ENCODE results near the gene KDM2B.
"Not testable (repeated sequence)": the region's sequence is repeated elsewhere in the genome, so short reads cannot be mapped to it uniquely, and the experiment has no call there.

The KDM2B gene

DNA sequence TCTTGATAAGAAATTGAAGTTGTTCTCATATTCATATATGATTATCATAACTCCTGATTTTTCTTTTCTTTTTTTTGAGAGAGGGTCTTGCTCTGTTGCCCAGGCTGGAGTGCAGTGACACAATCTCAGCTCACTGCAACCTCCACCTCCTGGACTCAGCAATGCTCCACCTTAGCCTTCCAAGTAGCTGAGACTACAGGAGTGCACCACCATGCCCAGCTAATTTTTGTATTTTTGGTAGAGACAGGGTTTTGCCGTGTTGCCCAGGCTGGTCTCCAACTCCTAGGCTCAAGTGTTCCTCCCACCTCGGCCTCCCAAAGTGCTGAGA is 2.5 kb upstream of the KDM2B start:
- not testable (repeated sequence) for DNase-seq

DNA sequence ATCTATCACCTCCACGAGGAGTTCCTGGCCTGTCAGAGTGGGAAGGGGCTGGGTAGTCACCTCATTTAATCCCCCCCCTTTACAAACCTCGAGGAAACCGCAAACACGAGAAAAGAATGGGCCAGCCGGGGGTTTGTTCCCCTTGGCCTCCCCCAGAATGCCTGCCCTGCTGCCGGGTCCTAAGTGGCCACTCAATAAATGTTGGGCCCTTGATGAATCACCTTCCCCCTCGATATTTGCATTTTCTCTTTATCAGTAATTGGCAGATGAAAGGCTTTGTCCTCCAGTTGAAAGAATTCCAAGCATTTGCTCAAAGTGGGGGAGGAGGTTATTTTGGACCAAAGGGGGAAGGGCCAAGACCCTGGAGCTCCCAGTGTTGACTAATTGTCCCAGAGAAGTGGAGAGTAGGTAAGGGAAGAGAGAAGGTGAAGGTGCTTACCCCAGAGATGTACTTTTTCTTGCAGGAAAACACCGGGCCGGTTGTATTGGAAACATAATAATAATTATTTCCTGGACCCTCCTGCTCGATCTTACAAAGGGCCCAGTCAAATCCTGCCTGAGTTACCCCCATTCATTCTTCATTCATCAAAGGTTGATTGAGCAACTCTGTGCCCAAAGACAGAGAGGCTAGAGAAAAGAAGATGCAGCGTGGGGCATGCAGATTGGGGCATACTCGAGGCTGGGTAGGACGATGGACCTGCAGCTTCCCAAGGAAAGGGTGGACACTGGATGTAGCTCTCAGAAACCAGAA is 1.9 kb upstream of the KDM2B start:
- no peak for DNase-seq

DNA sequence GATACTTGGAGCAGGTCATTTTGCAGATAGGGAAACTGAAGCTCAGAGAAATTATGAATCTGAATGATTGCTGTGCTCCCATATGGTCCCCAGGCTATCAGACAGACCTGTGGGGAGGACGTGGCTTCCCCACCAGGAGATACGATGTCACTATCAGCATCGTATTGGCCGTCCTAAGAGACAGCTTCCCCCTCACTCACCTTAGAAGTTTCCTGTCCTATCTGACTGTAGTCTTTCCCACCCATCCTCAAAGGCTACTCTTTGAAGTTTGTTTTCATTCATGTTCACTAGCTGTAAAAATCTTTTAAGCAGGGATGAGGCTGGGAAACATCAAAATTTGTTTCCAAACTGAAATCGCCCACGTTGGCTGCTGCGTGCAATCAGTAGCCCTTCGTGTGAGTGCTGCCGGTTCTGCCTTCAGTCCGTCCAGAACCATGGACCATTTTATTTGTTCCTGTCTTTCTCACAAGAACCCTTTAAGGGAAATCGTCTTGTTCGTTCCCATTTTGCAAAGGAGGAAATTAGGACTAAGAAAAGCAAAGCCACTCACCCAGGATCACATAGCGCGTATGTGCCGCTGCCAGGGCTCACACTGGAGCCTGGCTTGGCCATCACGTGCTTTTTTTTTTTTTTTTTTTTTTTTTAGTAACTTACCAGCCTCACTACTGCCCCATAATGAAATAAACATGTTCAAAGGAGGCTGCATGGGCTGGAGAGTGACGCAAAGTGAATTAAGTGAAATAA is 1.0 kb upstream of the KDM2B start:
- DNase-seq: peak; percentile 52

DNA sequence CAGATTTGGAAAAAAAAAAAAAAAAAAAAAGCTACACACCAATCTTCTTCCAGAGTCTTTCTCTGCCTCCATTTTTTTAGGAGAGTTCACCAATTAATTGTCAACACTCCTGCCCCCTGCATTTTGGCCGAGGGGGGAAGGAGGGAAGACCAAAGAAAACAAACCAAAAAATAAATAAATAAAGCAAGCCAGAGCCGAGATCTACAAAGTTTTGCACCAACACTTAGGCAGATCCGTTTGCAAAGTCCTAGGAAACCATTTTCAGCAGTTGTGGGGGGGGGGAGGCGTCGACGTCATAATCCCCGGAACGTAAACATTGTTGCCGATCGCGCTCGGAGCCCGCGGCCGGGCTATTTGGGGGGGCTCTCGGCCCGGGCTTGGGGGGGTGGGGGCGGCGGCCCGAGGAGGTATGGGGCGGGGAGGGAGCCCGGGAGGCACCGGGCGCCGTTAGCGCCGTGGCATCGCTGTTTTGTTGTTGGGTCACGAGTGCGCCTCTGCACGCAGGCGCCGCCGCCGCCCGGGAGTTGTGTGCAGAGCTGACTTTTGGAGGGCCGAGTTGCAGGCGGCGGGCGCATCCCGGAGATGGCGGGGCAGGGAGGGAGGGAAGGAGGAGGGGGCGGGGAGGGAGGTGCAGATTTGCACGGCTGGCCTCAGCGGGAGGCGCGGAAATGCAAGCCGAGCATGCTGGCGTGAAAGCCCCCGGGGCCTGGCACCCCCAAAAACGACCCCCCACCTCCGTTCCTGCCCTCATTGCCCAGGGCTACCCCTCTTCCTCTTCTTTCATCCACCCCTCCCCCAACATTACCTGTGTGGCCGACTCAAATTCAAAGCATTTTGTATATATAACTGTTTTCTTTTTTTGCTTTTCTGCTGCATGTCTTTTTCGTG is 598 bp downstream of the KDM2B start:
- peak; percentile 86 for DNase-seq

DNA sequence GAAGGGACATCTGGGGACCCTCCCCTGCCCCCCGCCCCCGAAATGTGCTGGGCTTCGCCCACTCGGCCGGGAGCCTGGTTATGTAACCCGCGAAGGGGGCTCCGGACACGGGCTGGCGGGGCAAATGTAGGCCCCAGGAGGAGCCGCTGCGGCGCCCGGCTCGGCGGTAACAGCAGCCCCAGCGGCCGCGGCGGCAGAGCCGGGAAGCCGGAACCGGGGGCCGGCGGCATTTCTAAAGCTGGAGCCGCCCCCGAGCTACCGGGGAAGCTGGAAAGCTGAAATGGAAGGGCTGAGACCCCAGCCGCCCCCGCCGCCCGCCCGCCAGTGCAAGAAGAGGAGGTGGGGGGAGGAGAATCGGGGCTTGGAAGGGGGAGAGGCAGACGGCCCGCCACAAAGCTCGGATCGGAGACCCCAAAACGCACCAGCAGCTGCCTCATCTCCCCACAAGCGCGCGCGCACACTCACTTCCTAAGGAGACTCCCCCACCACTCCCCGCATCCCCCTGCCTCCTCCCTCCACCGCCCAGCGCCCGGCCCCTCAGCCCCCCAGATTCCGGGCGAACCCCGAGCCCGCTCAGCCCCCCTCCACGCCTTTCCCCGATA is 1.5 kb downstream of the KDM2B start:
- DNase-seq: peak; percentile 37

DNA sequence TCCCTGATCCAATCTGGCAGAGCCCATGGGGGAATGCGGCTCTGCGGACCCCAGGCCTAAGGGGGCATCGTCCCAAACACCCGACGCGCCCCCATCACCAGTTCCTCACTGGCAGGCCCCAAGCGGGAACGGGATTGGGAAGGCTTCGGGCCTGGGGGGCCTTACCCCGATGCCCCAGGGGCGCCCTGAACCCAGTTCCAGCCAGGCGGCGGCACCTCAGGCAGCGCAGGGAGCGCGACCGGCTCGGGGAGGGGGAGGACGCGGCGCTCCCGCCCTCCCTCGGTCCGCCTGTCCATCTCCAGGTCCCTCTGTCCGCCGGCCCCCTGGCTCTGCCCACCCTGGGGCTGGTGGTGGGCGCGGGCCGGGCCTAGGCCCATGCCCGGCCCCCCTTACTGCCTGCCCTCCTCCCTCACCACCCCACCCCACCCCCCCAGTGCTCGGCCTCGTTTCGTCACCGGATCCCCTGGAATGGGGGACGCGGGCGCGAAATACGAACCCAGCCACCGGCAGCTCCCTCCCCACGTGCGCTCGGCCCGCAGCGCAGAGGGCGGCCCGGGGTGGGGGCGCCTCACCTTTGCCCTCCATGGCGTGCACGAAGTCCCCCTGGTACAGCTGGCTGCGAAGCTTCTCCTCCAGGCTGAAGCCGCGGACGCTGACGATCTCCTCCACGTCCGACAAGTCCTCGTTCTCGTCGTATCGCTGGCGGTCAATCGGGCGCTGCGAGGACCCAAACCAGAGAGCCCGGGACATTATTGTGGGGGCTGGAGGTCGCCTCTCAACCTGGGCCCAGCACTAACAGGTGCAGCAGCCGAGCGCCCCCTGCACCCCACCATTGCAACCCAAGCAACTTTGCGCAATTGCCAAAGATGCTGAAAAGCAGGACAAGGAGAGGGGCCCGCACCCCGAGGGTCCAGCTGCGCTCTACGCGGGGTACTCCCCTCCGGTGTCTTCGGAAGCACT is 2.3 kb downstream of the KDM2B start:
- DNase-seq: no peak

DNA sequence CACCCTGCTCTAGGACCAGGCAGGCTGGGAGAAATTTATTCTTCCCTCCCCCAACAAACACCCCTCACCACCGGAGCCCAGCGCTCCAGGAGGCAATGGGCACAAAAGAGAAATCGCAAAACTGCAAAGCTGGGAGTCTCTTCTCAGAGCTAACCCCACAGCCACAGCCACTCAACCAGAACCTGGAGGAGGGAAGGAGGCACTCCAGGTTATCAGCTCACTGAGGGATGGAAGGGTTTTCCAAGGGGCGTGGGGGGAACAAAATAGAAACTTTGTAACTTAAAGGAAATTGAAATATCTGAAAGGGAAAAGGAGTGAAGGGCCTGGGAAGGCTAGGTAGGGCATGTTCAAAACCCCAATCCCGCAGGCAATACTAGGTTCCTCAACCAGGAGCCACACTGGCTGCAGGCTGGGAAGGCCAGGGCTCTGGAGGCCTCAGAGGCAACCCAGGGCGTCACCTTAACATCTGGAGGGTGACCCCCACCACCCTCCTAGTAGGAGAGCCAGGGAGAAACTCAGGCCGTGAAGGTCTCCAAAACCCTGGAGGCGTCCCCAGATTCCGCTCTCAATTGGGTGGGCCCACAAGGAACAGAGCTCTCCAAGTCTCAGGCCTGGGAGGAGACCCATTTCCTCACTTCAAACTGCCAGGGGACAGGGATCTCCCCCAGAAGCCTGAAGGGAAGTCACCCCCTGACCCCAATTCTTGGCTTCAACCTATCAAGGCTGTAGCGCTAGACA is 3.2 kb downstream of the KDM2B start:
- DNase-seq: no peak

DNA sequence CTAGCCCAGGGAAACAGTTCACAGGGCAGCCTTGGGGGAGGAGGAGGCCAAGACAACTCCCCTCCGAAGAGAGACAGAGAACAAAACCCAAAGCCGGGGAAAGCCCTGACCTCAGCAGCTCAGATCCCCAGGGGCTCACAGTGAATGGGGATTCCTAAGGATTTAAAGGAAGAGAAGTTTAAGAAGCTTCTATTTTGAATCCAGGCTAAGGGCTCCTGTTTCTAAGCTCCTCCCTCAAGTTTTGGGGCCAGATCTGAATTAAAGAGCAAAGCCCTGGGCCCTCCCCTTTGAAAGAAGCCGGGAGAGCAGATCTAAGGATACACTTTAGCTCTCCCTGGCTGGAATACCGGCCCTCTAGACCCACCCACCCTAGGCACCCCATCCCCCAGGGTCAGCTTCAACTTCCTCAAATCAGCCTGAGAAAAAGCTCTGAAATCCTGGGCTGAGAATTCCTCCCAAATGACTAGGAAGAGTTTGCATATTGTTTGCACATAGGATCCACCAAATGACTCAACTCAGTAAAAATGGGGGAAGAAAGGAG is 3.9 kb downstream of the KDM2B start:
- peak; percentile 13 for DNase-seq

DNA sequence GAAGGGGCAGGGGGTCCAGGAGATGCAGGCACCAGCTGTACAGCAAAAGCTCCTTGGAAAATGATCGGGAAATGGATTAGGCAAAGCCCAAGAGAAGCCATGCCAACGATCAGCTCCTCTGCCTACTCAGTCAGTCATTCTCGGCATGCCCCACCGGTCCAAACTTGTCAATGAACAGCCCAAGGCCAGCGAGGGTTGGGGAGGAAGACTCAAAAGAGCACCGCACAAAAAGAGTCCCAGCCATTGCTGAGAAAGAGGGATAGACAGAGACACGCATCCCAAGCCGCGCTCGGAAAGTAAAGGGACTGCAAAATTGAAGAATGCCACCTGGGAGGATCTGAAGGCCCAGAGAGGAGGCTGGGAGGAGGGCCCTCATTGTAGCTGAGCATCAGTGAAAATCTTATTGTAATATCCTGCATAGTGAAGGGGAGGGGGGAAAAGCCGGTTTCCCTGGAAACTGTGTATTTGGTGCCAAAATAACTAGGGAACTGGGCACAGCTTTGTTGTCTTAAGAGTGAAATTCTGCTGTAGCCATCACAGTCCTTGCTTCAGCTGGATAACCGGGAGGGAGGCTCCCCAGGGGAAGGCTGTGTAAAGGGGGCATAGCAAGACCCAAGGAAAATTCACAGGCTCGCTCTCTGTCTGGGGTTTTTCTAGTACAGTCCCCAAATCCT is 4.7 kb downstream of the KDM2B start:
- DNase-seq: no peak

DNA sequence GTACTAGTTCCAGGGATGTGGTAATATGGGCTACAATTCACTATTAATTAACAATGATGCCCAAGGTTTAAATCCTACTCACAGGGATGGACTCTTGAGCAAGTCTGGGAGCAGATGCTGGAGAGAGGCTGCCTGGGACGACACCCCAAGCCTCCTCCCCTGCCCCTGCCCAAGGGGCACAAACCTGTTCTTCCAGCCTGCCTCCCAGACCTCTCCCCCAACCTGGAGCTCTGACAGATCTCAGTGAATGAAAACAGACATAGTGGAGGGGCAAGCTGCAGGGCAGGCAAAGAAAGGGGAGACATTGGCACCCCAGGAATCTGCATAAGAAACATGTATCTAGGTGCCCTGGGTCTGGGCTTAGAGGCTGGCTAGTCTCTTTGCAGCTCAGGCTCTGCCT is 5.8 kb downstream of the KDM2B start:
- DNase-seq: no peak

DNA sequence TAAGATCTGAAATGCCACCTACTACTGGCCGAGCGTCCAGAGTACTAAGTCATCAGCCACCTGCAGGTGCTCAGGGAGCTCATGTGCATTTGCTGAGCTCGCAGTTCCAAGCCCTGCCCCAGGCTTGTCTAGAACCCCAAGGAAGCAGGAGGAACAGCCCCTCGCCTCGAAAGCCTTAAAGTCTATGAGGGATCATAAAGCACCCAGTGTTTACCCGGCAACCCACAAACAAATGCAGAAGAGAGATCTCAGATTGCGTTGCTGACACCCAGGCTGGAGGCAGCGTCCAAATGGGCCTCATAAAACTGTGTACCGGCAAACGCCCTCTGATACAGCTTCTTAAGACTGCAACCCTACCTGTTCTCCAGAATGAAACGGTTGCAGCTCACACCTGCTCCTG is 6.8 kb downstream of the KDM2B start:
- no peak for DNase-seq

DNA sequence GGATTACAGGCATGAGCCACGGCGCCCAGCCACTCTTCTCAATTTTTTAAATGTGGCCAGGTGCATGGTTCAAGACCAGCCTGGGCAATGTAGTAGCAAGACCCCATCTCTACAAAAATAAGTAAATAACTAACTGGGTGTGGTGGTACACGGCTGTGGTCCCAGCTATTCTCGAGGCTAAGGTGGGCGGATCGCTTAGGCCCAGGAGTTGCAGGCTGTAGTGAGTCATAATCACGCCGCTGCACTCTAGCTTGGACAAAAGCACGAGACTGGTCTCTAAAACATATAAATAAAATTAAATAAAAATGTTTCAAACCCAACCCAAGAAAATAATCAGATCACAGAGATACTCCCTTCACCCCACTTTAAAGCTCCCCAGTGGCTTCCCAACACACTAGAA is 8.9 kb downstream of the KDM2B start:
- DNase-seq: no peak

DNA sequence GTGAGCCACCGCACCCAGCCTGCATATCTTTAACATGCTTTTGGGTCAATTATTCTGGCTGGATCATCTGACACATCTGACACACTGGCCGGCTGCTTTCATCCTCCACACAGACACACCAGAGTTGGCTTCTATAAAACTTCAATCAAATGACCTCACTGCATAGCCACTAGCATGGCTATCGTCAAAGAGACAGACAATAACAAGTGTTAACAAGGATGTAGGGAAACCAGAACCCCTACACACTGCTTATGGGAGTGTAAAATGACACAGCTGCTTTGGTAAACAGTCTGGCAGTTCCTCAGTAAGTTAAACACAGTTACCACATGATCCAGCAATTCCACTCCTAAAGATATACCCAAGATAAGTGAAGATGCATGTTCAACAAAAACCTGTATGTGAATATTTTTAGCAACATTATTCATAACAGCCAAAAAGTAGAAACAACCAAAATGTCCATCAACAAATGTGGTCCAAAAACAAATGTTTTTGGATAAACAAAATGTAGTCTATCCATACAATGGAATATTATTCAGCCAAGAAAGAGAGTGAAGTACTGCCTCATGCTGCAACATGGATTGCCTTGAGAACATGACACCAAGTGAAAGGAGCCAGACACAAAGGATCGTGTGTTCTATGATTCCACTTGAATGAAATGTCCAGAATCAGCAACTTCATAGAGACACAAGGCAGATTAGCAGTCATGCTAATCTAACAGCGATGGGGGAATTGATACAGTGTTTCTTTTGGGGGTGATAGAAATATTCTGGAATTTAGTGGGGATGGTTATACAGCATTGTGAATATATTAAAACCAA is 10.1 kb downstream of the KDM2B start:
- DNase-seq: no peak

DNA sequence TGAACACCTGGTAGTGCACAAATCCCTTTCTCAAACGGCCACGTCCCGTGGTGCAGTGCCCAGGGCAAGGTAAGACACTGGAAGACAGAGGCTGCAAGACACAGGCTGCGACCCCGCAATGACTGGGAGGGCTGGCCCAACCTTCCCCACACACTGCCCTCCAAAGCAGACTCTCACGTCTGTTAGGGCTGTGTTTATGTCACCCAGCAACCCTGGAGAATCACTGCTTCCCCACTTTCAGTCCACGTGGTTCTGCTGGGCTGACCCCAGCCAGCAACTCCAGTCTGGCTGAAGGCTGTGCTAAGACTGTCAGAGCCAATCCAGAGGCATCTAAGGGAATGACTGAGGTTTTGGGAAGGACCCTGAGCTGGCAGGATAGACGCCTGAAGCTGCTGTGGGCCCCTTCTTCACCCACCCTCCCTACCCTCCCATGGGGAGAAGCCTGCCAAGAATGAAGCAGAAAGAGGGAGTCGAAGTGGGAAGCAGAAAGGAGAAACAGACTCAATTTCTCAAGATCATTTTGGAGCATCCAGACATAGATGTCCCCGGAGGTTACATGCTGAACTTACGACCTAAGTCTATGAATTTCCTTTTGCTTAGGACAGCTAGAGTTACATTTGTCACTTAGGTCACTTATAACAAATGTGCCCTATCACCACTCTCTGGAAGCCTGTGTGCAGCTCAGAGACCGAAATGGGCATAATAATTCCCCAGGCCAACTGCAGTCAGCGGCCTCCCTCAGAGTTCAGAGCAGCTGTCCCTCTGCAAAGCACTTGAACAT is 11.7 kb downstream of the KDM2B start:
- no peak for DNase-seq

DNA sequence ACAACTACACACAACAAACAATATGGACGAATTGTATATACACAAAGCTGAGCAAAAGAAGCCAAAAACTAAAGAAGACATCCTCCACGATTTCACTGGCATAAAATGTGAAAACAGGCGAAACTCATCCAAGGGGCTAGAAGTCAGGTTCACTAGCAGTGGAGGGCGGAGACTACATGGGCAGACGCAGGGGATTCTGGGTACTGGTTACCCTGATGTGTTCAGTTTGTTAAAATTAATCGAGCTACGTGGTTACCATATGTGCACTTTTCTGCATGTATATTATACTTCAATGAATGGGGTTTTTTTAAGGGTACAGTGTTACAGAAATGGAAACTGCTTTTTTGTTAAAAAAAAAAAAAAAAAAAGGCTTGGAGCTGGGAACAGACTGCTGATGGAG is 12.3 kb downstream of the KDM2B start:
- no peak for DNase-seq

DNA sequence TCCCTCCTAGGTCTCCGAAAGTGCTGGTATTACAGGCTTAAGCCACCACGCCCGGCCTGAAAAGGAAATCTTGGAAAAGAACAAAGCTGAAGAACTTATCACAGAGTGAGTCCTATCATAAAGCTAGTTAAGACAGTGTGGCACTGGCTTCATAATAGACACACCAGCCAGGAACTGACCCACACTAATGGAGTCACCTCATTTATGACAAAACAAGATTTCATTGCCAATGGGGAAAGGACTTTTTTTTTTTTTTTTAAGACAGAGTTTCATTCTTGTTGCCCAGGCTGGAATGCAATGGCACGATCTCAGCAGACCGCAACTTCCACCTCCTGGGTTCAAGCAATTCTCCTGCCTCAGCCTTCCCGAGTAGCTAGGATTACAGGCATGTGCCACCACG is 15.7 kb downstream of the KDM2B start:
- no peak for DNase-seq

DNA sequence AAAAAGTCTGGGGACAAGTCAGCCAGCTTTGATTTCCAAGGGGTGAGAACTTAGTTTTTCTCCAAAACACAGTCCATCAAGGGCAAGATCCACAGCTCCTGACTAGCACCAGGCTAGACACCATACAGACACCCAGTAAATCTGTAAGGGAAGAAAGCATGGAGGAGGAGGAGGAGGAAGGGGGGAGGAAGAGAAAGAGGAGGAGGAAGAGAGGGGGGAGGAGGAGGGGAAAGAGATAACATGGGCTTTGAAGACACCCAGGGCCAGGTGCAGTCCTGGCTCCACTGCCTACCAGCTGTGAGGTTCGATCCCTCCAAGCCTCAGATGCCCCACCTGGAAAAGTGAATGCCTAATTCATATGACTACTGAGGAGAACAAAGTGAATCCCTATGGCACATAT is 18.3 kb downstream of the KDM2B start:
- DNase-seq: no peak

DNA sequence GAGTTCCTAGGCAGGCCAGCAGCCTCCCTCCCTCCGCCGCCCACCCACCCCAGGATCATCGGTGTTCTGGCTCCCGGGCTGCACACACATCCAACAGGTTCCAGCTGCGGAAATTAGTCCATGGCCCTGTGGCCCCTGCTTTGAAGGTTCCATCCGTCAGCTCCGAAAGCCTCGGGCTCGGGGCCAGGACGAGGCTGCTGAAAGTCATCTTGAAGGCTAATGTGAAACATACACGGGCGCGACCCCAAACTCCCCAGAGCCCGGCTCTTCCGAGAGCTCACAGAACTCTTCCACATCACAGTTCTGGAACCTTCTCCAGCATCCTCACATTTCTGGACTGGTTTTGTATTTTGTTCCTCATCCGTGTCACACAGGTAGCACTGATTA is 19.8 kb downstream of the KDM2B start:
- DNase-seq: no peak

Measured in midbrain (tissue), 1 donor.